NT2/D1 (cell line): ENCODE results near the gene HELLS.

Experiments
- SUZ12 ChIP-seq: IDR thresholded peaks from 2 replicates; pipeline ENCODE4 v1.6.1; 2011; ENCODE audit not compliant: insufficient read length, insufficient read depth; ENCODE audit errors: extremely low read depth
- YY1 ChIP-seq: IDR thresholded peaks from 2 replicates; pipeline ENCODE4 v1.6.1; 2011; ENCODE audit not compliant: insufficient read length, insufficient read depth

DNA sequence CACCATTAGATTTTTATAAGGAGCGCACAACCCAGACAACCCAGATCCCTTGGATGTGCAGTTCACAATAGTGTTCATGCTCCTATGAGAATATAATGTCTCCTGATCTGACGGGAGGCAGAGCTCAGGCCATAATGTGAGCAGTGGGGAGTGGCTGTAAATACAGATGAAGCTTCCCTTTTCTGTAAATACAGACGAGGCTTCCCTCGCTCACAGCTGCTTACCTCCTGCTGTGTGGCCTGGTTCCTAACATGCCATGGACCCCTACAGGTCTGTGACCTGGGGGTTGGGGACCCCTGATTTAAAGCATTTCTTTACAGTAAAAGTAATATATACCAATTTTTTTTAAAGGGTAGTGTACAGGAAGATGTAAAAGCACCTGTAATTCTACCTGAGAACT, 33.2 kb downstream of the HELLS start:
- TF ChIP-seq YY1 (no peak), SUZ12 (no peak)
